HepG2 (cell line): Measurements from ENCODE around the gene USP10. TPM values are rescaled to one million over a fixed set of nuclear protein-coding genes. Genes with fewer than 3 reads are reported as not detected.

Experiments used
- ATAD3A ChIP-seq: sonication (generic); formaldehyde crosslinking; IDR thresholded peaks from 2 replicates; pipeline ENCODE4 v1.4.0; 2020; ENCODE audit warnings: missing genetic modification reagents
- RFX5 ChIP-seq: IDR thresholded peaks from 2 replicates; pipeline ENCODE4 v1.6.1; 2011; ENCODE audit warnings: low read depth, low read length, improper control_type of control experiment
- TCF7L2 ChIP-seq: IDR thresholded peaks from 2 replicates; pipeline ENCODE4 v1.6.1; 2011; ENCODE audit warnings: mild to moderate bottlenecking, low read depth, low read length, moderate library complexity
- TOPORS ChIP-seq: sonication (generic); formaldehyde crosslinking; IDR thresholded peaks from 2 replicates; pipeline ENCODE4 v1.8.0; 2023; ENCODE audit warnings: mild to moderate bottlenecking, missing genetic modification reagents
- WIZ ChIP-seq: sonication (generic); formaldehyde crosslinking; IDR thresholded peaks from 2 replicates; pipeline ENCODE4 v1.5.1; 2020; ENCODE audit warnings: mild to moderate bottlenecking, missing genetic modification reagents
- ZFP90 ChIP-seq: sonication (generic); formaldehyde crosslinking; IDR thresholded peaks from 2 replicates; pipeline ENCODE4 v1.8.0; 2022; ENCODE audit warnings: missing genetic modification reagents, mild to moderate bottlenecking, inconsistent platforms, borderline replicate concordance
- ZNF225 ChIP-seq: sonication (generic); formaldehyde crosslinking; IDR thresholded peaks from 2 replicates; pipeline ENCODE4 v1.4.0; 2020; ENCODE audit warnings: mild to moderate bottlenecking, missing genetic modification reagents
- ZNF264 ChIP-seq: sonication (generic); formaldehyde crosslinking; IDR thresholded peaks from 2 replicates; pipeline ENCODE4 v1.4.0; 2020; ENCODE audit warnings: missing genetic modification reagents
- ZNF333 ChIP-seq: sonication (generic); formaldehyde crosslinking; IDR thresholded peaks from 2 replicates; pipeline ENCODE4 v1.4.0; 2020; ENCODE audit warnings: mild to moderate bottlenecking, missing genetic modification reagents, borderline replicate concordance
- ZNF766 ChIP-seq: sonication (generic); formaldehyde crosslinking; IDR thresholded peaks from 2 replicates; pipeline ENCODE4 v1.5.0; 2020; ENCODE audit warnings: missing genetic modification reagents, borderline replicate concordance
- polyA plus RNA-seq, 8 experiments: library from polyadenylated mRNA; depleted of rRNA in 3 of 8; stranded (reverse) in 7 of 8; unstranded in 1 of 8; fragments of >200 nt; fragmentation: Illumina TruSeq in 4 of 8; extraction: Trizol in 4 of 8; gene quantifications; 2 replicates each; pipeline versions ENCODE4 v1.2.1 to v1.2.3, GENCODE V29; 2011 to 2016; ENCODE audit warnings: low read depth in 4 of 8, missing spikeins in 1 of 8, mixed read lengths in 1 of 8; ENCODE audit not compliant: insufficient read depth in 1 of 8
- total RNA-seq, 5 experiments: library from RNA; depleted of rRNA; stranded (reverse); fragments of >200 nt; fragmentation: Illumina TruSeq; extraction: Trizol; gene quantifications; 2 replicates each; pipeline ENCODE4 v1.2.3, GENCODE V29; 2016; ENCODE audit warnings: low read depth in 1 of 5
- TF ChIP-seq, protein P1 (sequence below): sonication (generic); formaldehyde crosslinking; IDR thresholded peaks from 2 replicates; pipeline ENCODE4 v1.5.0; 2020; ENCODE audit warnings: missing genetic modification reagents, mild to moderate bottlenecking, borderline replicate concordance
- TF ChIP-seq, protein P2 (sequence below): sonication (generic); formaldehyde crosslinking; IDR thresholded peaks from 2 replicates; pipeline ENCODE4 v1.9.0; 2021; ENCODE audit warnings: missing genetic modification reagents, borderline replicate concordance

USP10 gene
- total and polyA plus RNA-seq, 2 of the 13 experiments (the other 11 are each of a cell fraction or from before 2014, with no cell fraction given), result 79.1 to 122 TPM

DNA sequence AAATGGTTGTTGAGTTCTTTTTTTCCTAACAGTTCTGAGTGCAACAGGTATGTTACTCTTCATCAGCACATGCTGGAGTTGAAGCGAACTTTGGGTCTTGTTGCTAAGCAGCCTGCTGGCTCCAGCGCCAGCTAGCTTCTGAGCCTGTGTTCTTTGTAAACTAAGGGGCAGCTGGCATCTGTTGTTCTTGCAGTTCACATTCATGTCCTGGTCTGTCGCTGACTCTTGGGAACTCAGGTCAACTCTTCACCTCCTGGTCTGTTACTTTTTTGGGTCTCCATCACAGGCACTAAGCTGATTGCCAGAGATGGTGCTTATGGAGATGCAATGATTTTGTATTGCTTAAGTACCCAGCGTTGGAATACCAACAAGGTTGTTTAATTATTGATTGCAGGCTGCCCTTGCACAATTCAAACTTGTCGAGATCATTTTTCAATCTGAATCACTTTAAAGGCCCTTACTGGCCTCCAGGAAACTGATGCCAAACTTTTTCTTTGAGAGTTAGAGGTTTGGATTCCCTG, 40.9 kb downstream of the USP10 start (continued):
- TF ChIP-seq ZNF225 (CRISPR knock-in tag) (no peak), ATAD3A (no peak), ZNF766 (CRISPR knock-in tag) (no peak), WIZ (no peak), ZNF333 (CRISPR knock-in tag) (no peak), ZNF264 (no peak), TCF7L2 (no peak), TOPORS (CRISPR knock-in tag) (no peak), ZFP90 (CRISPR knock-in tag) (no peak), RFX5 (0 out of 2 replicates have a peak, but pooled peaks have one; percentile 48)
- TF ChIP-seq, protein P1, sequence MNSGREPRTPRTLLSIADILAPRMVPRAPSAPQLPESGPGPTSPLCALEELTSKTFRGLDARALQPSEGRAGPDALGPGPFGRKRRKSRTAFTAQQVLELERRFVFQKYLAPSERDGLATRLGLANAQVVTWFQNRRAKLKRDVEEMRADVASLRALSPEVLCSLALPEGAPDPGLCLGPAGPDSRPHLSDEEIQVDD, result no peak
- TF ChIP-seq, protein P2, sequence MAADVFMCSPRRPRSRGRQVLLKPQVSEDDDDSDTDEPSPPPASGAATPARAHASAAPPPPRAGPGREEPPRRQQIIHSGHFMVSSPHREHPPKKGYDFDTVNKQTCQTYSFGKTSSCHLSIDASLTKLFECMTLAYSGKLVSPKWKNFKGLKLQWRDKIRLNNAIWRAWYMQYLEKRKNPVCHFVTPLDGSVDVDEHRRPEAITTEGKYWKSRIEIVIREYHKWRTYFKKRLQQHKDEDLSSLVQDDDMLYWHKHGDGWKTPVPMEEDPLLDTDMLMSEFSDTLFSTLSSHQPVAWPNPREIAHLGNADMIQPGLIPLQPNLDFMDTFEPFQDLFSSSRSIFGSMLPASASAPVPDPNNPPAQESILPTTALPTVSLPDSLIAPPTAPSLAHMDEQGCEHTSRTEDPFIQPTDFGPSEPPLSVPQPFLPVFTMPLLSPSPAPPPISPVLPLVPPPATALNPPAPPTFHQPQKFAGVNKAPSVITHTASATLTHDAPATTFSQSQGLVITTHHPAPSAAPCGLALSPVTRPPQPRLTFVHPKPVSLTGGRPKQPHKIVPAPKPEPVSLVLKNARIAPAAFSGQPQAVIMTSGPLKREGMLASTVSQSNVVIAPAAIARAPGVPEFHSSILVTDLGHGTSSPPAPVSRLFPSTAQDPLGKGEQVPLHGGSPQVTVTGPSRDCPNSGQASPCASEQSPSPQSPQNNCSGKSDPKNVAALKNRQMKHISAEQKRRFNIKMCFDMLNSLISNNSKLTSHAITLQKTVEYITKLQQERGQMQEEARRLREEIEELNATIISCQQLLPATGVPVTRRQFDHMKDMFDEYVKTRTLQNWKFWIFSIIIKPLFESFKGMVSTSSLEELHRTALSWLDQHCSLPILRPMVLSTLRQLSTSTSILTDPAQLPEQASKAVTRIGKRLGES, result no peak
